Trophoblast cell (in vitro differentiated cells and primary cell): ENCODE results near the gene SLC66A2. TPM values are rescaled to one million over a fixed set of nuclear protein-coding genes. Genes with fewer than 3 reads are reported as not detected.
"Not testable (repeated sequence)": the region's sequence is repeated elsewhere in the genome, so short reads cannot be mapped to it uniquely, and the experiment has no call there.

Experiments
- DNase-seq, 2 donors: peaks; one replicate each; pipeline ENCODE4 v3.0.0-alpha.2; 2016
- H2AFZ ChIP-seq: 2 replicates; pipeline ENCODE4 v1.6.1; 2013; ENCODE audit warnings: low read length, moderate library complexity, mild to moderate bottlenecking; ENCODE audit not compliant: insufficient read depth, poor library complexity
- H2AK5ac ChIP-seq: 2 replicates; pipeline ENCODE4 v1.6.1; 2013; ENCODE audit warnings: mild to moderate bottlenecking, low read length
- H2BK120ac ChIP-seq: 2 replicates; pipeline ENCODE4 v1.6.1; 2013; ENCODE audit warnings: low read length, mild to moderate bottlenecking, moderate library complexity; ENCODE audit not compliant: insufficient read depth, poor library complexity
- H2BK12ac ChIP-seq: 2 replicates; pipeline ENCODE4 v1.6.1; 2013; ENCODE audit warnings: mild to moderate bottlenecking, low read length, moderate library complexity
- H2BK5ac ChIP-seq: 2 replicates; pipeline ENCODE4 v1.6.1; 2013; ENCODE audit warnings: low read length, low read depth, moderate library complexity, mild to moderate bottlenecking; ENCODE audit not compliant: poor library complexity
- H3K14ac ChIP-seq: 2 replicates; pipeline ENCODE4 v1.6.1; 2013; ENCODE audit warnings: mild to moderate bottlenecking, low read length
- H3K18ac ChIP-seq: 2 replicates; pipeline ENCODE4 v1.6.1; 2013; ENCODE audit warnings: mild to moderate bottlenecking, low read length
- H3K23ac ChIP-seq: 2 replicates; pipeline ENCODE4 v1.6.1; 2013; ENCODE audit warnings: low read length
- H3K27ac ChIP-seq: 2 replicates; pipeline ENCODE4 v1.5.1; 2013; ENCODE audit warnings: low read depth, mild to moderate bottlenecking, inconsistent platforms, low read length, moderate library complexity
- H3K27me3 ChIP-seq: 2 replicates; pipeline ENCODE4 v1.6.1; 2013; ENCODE audit warnings: inconsistent platforms, mild to moderate bottlenecking, low read length, moderate library complexity; ENCODE audit not compliant: insufficient read depth
- H3K36me3 ChIP-seq, 2 experiments: 1 replicate in 1 of 2; 2 replicates in 1 of 2; pipeline ENCODE4 v1.6.1; 2013; ENCODE audit warnings: low read length in 2 of 2, mild to moderate bottlenecking in 2 of 2, moderate library complexity in 1 of 2; ENCODE audit not compliant: insufficient read depth in 2 of 2, control insufficient read depth in 1 of 2
- H3K4ac ChIP-seq: 2 replicates; pipeline ENCODE4 v1.6.1; 2013; ENCODE audit warnings: low read depth, mild to moderate bottlenecking, low read length, moderate library complexity
- H3K4me1 ChIP-seq, 2 experiments: 1 replicate in 1 of 2; 2 replicates in 1 of 2; pipeline ENCODE4 v1.6.1; 2013; ENCODE audit warnings: low read length in 2 of 2, mild to moderate bottlenecking in 2 of 2, moderate library complexity in 1 of 2; ENCODE audit not compliant: insufficient read depth in 2 of 2, control insufficient read depth in 1 of 2
- H3K4me2 ChIP-seq: 2 replicates; pipeline ENCODE4 v1.6.1; 2013; ENCODE audit warnings: inconsistent platforms, mild to moderate bottlenecking, low read length, moderate library complexity
- H3K4me3 ChIP-seq: 2 replicates; pipeline ENCODE4 v1.5.1; 2013; ENCODE audit warnings: mild to moderate bottlenecking, low read depth, low read length, inconsistent platforms
- H3K79me1 ChIP-seq: one replicate; pipeline ENCODE4 v1.6.1; 2013; ENCODE audit warnings: low read length
- H3K79me2 ChIP-seq: 2 replicates; pipeline ENCODE4 v1.6.1; 2013; ENCODE audit warnings: low read length, mild to moderate bottlenecking; ENCODE audit not compliant: control insufficient read depth, insufficient read depth, poor library complexity
- H3K9ac ChIP-seq: 2 replicates; pipeline ENCODE4 v1.6.1; 2013; ENCODE audit warnings: mild to moderate bottlenecking, low read length
- H3K9me3 ChIP-seq: 2 replicates; pipeline ENCODE4 v1.6.1; 2013; ENCODE audit warnings: low read depth, mild to moderate bottlenecking, control low read depth, inconsistent platforms, low read length; ENCODE audit not compliant: insufficient read depth
- H4K12ac ChIP-seq: 2 replicates; pipeline ENCODE4 v1.6.1; 2013; ENCODE audit warnings: low read depth, mild to moderate bottlenecking, low read length, moderate library complexity
- H4K8ac ChIP-seq: 2 replicates; pipeline ENCODE4 v1.6.1; 2013; ENCODE audit warnings: low read depth, mild to moderate bottlenecking, low read length, moderate library complexity
- H4K91ac ChIP-seq: one replicate; pipeline ENCODE4 v1.6.1; 2013; ENCODE audit warnings: low read depth, mild to moderate bottlenecking, low read length, moderate library complexity
- whole genome bisulfite sequencing: extraction: QIAGEN DNeasy Blood & Tissue Kit; methylation state at CpG from one replicate; pipeline ENCODE4 v1.1.7; 2013; ENCODE audit warnings: missing lambda C conversion rate; ENCODE audit not compliant: insufficient read length, insufficient coverage; ENCODE audit errors: extremely low coverage; 5-methylcytosine and 5-hydroxymethylcytosine counted together
- polyA plus RNA-seq: library from polyadenylated mRNA; stranded (reverse); fragments of 200-250 nt; gene quantifications from 2 replicates; pipeline ENCODE4 v1.2.3, GENCODE V29; 2013

The SLC66A2 gene
- 11.7 and 12.7 TPM in 2 replicates for polyA plus RNA-seq

DNA sequence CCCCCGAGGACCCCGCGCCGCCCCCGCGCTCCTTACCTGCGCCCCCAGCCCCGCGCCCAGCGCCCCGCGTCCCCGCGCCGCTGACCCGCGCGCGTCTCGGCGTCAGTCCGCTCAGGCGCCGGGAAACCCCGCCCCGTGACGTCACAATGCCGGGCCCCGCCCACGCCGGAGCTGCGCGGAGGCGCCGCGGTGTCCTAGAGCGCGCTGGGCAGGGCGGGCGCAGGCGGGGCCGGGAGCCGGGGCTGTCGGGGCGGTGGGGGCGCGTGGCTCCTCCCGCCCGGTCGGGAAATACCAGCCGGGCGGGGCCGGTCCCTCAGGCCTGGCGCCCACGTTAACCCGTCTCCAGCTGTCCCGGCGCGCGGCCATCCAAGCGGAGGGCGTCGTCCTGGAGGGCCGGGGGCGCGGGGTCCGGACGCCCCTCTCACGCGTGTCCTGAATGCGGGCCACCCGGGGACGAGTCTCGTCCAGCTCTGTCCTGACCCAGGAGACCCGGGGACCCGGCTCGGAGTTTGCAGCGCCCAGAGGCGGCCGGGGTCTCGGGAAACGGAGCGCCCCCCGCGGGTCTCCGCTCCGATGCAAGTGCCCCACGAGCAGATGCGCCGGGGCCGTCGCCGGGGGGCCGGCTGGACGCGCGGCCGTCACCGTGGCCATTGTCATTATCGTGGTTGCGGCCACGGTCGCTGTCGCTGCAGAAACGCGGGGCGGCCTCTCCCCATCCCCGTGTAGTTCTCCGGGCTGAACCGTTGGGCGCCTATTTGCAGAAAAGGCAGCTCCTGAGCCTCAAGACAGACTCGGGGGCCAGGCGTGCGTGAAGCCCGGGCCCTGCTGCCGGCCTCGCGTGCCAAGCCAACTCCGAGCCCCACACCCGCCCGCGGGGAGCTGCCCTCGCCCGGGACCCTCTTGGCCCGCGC lies at the start of gene SLC66A2:
TSS of gene SLC66A2 (minus strand) at position 109 of the 911 bp plus-strand sequence. CDS start 727 bp downstream, outside the sequence.
- peak; percentile 86 to 94 for DNase-seq
- Histone ChIP-seq H3K27ac (no peak within 1 kb of the TSS), H3K9me3 (peaks cover 3% of the 10 kb centered on the region), H3K14ac (peak within 1 kb of the TSS; percentile 24), H3K4me1 (peaks cover 12 to 17% of the 10 kb centered on the region in 2 experiments), H3K27me3 (peaks cover 9% of the 10 kb centered on the region), H3K9ac (peak within 1 kb of the TSS; percentile 66), H4K12ac (peak within 1 kb of the TSS; percentile 63), H3K79me1 (peaks cover 5% of the 10 kb centered on the region), H3K4ac (peak within 1 kb of the TSS; percentile 24), H2BK5ac (no peak within 1 kb of the TSS), H2AFZ (peak within 1 kb of the TSS; percentile 82), H2BK12ac (peak within 1 kb of the TSS; percentile 52), H3K18ac (peak within 1 kb of the TSS; percentile 62), H2AK5ac (no peak within 1 kb of the TSS), H3K23ac (no peak within 1 kb of the TSS), H3K4me2 (peak within 1 kb of the TSS; percentile 88), H2BK120ac (peak within 1 kb of the TSS; percentile 54), H3K36me3 (peaks cover 5 to 7% of the 10 kb centered on the region in 2 experiments), H4K91ac (peak within 1 kb of the TSS; percentile 82), H3K4me3 (peak within 1 kb of the TSS; percentile 84), H3K79me2 (peaks cover 7% of the 10 kb centered on the region), H4K8ac (peak within 1 kb of the TSS; percentile 67)
- WGBS: no CpG with 5 or more reads among the region's 126 CpGs

DNA sequence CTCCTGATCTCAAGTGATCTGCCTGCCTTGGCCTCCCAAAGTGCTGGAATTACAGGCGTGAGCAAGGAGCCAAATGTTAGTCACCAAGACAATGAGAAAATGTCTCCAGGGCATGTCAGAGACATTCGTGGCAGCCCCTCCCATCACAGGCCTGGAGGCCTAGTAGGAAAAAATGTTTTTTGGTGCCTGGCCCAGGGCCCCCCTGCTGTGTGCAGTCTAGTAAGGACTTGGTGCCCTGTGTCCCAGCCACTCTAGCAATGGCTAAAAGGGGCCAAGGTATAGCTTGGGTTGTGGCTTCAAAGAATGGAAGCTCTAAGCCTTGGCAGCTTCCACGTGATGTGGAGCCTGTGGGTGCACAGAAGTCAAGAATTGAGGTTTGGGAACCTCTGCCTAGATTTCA lies 49.4 kb upstream of the SLC66A2 start:
- Histone ChIP-seq H3K36me3 (peaks cover 0 to 2% of the 10 kb centered on the region in 2 experiments), H3K4me1 (no peaks in the 10 kb centered on the region)
- no peak for DNase-seq

DNA sequence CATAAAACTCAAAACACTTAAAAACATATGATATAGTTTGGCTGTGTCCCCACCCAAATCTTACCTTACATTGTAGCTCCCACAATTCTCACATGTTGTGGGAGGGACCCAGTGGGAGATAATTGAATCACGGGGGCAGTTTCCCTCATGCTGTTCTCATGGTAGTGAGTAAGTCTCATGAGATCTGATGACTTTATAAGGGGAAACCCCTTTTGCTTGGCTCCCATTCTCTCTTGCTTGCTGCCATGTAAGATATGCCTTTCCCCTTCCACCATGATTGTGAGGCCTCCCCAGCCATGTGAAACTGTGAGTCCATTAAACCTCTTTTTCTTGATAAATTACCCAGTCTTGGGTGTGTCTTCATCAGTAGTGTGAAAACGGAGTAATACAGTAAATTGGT lies 48.2 kb upstream of the SLC66A2 start:
- H3K18ac ChIP-seq, H3K4ac ChIP-seq, H4K8ac ChIP-seq, H2BK120ac ChIP-seq, H3K23ac ChIP-seq, H4K91ac ChIP-seq, H2AK5ac ChIP-seq, H3K27me3 ChIP-seq, H3K79me2 ChIP-seq, H3K4me3 ChIP-seq, H3K79me1 ChIP-seq, H2BK5ac ChIP-seq, DNase-seq, H3K4me1 ChIP-seq, H2AFZ ChIP-seq, H4K12ac ChIP-seq, H2BK12ac ChIP-seq, H3K27ac ChIP-seq, H3K4me2 ChIP-seq, H3K36me3 ChIP-seq, H3K14ac ChIP-seq, H3K9ac ChIP-seq, H3K9me3 ChIP-seq: not testable (repeated sequence)
- no CpG with 5 or more reads among the region's 2 CpGs for WGBS

More for the DNA sequence above, 49.4 kb upstream of the SLC66A2 start:
- H3K4ac ChIP-seq: no peak overlapping the region
- no peak overlapping the region for H3K27ac ChIP-seq
- H3K9me3 ChIP-seq: peaks cover 7% of the 10 kb centered on the region
- no peak overlapping the region for H2AFZ ChIP-seq
- no peak overlapping the region for H2BK12ac ChIP-seq
- no peak overlapping the region for H3K4me2 ChIP-seq
- no peaks in the 10 kb centered on the region for H3K79me2 ChIP-seq
- H3K4me3 ChIP-seq: no peak overlapping the region
- H2BK120ac ChIP-seq: no peak overlapping the region
- H3K18ac ChIP-seq: no peak overlapping the region
- no peak overlapping the region for H4K12ac ChIP-seq
- no peaks in the 10 kb centered on the region for H3K27me3 ChIP-seq
- H4K91ac ChIP-seq: no peak overlapping the region
- no peak overlapping the region for H2BK5ac ChIP-seq
- H3K23ac ChIP-seq: no peak overlapping the region
- no peak overlapping the region for H4K8ac ChIP-seq
- H3K79me1 ChIP-seq: no peaks in the 10 kb centered on the region
- no peak overlapping the region for H3K14ac ChIP-seq
- WGBS: no CpG with 5 or more reads among the region's 3 CpGs
- H2AK5ac ChIP-seq: no peak overlapping the region
- H3K9ac ChIP-seq: no peak overlapping the region

DNA sequence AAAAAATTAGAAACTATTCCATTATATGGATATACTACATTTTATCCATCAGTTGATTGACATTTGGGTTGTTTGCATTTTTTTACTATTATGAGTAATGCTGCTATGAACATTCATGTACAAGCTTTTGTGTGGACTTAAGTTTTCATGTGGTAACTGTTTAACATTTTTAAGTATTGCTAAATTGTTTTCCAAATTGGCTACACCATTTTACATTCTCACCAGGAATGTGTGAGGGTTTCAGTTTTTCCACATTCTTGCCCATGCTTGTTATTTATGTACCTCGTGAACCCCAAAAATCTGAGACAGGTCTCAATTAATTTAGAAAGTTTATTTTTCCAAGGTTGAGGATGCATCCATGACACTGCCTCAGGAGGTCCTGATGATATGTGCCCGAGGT lies 40.0 kb upstream of the SLC66A2 start:
- no peak overlapping the region for H3K23ac ChIP-seq
- no peak overlapping the region for H3K27ac ChIP-seq
- H2BK5ac ChIP-seq: no peak overlapping the region
- H3K4me3 ChIP-seq: no peak overlapping the region
- peaks cover 12% of the 10 kb centered on the region for H3K79me1 ChIP-seq
- no peak overlapping the region for H3K9ac ChIP-seq
- no peak overlapping the region for H4K8ac ChIP-seq
- DNase-seq: peak in 1 of 2 donors; percentile 44
- no peaks in the 10 kb centered on the region for H3K27me3 ChIP-seq
- no peak overlapping the region for H3K18ac ChIP-seq
- no peak overlapping the region for H4K12ac ChIP-seq
- H2AK5ac ChIP-seq: no peak overlapping the region
- WGBS: no CpG with 5 or more reads among the region's 2 CpGs
- no peak overlapping the region for H2BK120ac ChIP-seq
- no peak overlapping the region for H2AFZ ChIP-seq
- no peak overlapping the region for H3K4ac ChIP-seq
- no peak overlapping the region for H4K91ac ChIP-seq
- H3K4me1 ChIP-seq: peaks cover 3 to 5% of the 10 kb centered on the region in 2 experiments
- peaks cover 0 to under 1% of the 10 kb centered on the region in 2 experiments for H3K36me3 ChIP-seq
- H2BK12ac ChIP-seq: no peak overlapping the region
- H3K79me2 ChIP-seq: peaks cover 11% of the 10 kb centered on the region
- peaks cover 1% of the 10 kb centered on the region for H3K9me3 ChIP-seq
- no peak overlapping the region for H3K4me2 ChIP-seq
- no peak overlapping the region for H3K14ac ChIP-seq
